Measurements from ENCODE around the gene SLC25A13.
"Not testable (repeated sequence)": the region's sequence is repeated elsewhere in the genome, so short reads cannot be mapped to it uniquely, and the experiment has no call there.

The SLC25A13 gene

DNA sequence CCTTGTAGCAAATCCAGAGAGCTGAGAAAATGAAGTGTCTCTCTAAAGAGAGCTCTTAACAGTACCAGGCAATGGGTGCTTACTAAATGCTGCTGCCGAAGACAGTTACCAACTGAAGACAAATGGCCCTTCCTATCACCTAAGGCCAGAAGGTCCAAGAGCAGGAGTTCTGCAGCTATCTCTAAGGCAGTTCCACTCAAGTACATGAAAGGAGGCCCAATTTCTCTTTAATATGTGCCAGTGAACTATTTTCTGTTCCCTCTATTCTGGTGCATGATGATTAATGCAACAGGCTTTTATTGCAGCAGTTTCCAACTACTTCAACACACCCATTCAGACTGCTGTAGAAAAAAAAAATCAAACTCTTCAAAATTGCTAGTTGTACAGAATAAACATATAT, 122.5 kb downstream of the SLC25A13 start:
- no peak for DNase-seq

DNA sequence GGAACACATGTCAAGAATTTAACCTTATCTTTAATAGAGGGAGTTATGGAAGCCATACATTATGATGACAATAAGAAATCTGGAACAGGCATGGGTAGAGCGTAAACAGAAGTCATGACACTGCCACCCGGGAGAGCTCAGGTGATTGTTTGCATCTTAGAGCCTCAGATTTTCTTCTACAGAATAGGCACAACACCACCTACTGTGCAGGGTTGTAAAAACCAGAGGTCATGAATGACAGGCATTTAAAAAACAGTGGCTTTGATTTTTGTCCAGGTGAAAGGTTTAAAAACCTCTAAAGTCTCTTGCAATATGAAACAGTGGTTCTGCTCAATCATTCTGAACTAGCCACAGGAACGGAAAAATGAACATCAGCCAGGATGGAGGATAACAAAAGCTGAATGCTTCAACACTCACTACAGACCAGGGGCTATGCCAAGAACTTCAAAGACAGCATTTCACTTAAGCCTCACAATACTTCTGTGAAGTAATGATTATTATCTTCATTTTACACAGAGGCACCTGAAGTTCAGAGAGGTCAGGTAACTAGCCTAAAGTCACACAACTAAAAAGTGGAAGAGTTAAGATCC, 123.8 kb downstream of the SLC25A13 start:
- no peak for DNase-seq

- DNase-seq, result no peak
Measured at GRCh38 chr7:96196676-96197075, 125.2 kb downstream of the SLC25A13 start.

GRCh38 chr7:96189129-96189820, 132.6 kb downstream of the SLC25A13 start:
- DNase-seq, result no peak

GRCh38 chr7:96188591-96188991, 133.3 kb downstream of the SLC25A13 start:
- no peak for DNase-seq

GRCh38 chr7:96188174-96188581, 133.7 kb downstream of the SLC25A13 start:
- no peak for DNase-seq

GRCh38 chr7:96187735-96188134, 134.2 kb downstream of the SLC25A13 start:
- DNase-seq, result no peak

DNA sequence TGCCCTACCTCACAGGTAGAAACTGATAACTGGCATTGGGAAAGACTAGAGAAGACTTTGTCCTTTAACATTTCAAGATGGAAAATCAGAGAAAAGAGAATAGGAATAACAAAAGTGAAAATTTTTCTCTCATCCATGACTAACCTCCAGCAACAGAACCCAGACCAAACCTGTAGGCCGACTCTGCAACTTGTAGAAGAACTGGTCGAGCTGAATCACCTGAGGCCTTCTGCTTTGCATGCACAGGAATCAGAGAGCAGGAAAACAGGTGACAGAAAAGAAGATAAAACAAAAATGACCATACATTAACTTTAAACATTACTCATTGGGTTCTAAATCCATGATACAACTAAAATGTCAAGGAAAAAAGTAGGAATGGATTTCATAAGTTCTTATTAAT, 137.1 kb downstream of the SLC25A13 start:
- no peak for DNase-seq

GRCh38 chr7:96183163-96183670, 138.7 kb downstream of the SLC25A13 start:
- no peak for DNase-seq

DNA sequence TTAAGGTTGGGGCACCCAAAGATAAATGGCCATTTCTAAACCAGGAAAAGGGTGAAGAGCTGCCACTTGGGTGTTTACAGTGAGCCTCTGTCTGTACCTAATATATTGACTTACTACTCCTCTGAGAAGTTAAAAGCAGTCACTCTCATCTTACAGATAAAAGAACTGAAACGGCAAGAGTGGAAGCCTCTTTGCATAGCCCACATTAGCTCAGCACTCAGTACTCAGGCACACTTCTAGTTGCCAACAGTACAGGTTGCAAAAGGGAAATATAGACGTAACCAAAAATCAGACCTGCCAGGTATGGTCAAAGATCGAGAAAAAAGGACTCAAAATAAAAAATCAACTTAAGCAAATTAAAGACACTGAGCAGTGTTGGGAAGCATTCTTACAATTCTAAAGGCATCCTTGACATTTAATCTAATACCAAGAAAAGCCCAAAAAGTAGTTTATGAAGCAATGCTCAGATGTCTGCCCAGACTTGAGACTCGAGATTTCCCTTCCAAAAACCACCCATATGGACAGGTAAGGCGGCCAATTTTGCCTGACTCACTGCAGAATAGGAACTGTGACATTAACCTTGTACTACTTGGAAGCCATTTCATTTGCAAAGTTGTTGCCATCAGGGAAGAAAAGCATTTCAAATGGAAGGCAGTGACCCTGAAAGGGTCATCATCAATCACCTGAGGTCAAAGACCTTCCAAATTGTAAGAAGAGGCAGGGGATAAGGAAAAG, 139.3 kb downstream of the SLC25A13 start:
- DNase-seq, result no peak

DNA sequence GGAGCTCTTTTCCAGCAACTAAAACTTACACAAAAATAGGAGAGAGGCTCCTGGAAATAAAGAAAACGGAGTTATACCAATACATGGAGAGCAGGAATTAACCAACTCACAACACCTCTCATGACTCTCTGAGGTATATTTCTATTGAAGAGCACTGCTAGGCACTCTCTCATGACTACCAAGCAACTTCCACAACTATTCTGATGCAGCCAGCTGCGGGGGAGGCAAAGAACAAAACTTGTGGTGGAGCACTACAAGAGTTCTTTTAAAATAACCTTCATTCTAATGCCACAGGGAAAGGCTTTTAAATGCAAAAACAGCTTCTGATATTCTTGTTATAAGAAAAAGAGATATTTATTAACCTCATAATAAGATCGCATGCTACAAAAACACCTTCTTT, 140.7 kb downstream of the SLC25A13 start:
- no peak for DNase-seq

DNA sequence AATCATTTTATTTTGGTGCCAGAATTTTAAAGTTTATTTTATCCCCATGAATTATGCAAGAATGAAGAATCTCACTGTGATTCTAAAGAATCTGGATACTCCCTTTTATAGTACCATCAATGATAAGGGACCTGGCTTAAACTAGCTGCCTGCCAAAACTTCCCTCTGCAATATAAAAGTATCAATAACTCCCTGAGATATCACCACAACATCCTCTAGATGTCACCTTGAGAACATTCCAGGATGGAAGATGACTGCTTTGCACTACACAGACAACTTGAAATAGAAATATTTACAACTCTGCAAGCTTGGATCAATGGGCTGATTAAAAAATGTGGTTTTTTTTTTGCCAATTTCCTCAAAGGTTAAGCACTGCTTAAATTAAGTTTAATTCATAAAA, 142.1 kb downstream of the SLC25A13 start:
- DNase-seq, result no peak

DNA sequence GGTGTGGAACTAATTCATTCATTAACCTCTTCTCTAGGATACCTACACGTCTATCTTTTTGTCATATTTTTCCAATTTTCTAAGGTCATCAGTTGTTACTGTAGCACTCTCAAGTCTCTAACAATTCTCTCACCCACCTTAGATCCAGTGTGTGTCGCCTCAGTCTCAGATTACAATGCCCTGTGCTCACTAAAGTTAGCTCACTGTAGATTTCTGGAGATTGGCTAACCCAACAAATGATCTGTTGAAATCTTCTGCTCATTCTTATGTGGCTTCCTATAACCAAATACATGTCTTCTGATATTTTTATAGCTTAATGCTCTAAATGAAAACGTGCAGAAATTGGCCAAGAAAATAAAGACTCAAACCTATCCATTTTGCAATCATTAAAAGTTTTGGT, 142.6 kb downstream of the SLC25A13 start:
- no peak for DNase-seq

DNA sequence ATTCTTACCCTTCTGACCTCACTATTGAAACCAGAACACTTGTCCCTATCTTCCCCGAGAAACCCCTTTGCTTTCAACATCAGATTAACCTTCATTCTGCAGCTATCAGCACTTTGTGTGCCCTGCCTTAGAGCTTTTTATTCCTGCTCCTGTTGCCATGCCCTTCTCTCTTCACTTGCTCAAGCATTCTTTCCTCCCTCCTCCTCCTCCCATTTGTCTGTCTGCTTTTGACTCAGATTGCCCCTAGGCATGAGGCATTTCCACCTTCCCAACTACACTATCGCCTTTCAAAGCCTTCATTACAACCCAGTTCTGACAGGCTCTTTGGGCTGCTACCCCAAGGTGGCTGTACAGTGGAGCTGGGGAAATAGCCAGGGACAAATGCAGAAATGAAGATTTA, 143.3 kb downstream of the SLC25A13 start:
- no peak for DNase-seq

GRCh38 chr7:96177353-96177752, 144.5 kb downstream of the SLC25A13 start:
- no peak for DNase-seq

- DNase-seq, result no peak
Measured at GRCh38 chr7:96174812-96175211, 147.1 kb downstream of the SLC25A13 start.

DNA sequence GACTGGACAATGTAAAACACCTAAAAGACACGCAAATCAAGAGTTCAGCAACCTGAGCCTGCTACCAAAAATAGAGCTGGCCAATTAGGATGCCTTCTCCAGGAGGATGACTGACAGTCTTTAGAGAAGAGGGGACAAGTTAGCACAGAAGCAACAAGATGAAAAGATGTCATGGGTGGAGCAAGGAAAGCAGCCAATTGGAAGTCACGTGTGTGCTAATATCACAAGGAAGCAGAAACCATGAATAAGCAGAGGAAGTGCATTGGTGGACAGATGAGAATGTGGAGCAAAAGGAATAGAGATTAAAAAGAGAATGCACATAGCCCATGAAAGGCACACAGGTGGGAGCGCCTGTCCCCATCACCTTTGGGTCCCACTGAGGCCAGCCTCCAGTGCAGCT, 148.1 kb downstream of the SLC25A13 start:
- DNase-seq, result no peak

DNA sequence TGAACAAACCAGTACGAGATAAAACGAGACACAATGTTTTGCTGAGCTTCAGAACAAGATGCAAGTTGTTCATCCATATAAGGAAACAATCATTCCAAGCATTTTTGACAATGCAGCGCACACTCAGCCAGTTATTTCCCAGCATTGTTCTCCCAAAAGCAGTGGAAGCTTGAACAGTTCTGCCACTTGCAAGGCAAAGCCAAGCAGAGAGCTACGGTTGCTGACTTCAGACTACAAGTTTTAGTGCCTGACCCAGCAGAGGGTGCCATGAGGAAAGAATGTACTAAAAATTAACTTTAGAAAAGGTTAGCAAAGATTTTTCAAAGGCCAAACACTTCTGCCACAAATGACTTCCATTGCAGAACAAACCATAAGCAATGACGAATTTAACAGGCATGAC, 152.5 kb downstream of the SLC25A13 start:
- no peak for DNase-seq

GRCh38 chr7:96167424-96167823, 154.5 kb downstream of the SLC25A13 start:
- DNase-seq, result no peak

GRCh38 chr7:96161897-96162296, 160.0 kb downstream of the SLC25A13 start:
- DNase-seq, result no peak

DNA sequence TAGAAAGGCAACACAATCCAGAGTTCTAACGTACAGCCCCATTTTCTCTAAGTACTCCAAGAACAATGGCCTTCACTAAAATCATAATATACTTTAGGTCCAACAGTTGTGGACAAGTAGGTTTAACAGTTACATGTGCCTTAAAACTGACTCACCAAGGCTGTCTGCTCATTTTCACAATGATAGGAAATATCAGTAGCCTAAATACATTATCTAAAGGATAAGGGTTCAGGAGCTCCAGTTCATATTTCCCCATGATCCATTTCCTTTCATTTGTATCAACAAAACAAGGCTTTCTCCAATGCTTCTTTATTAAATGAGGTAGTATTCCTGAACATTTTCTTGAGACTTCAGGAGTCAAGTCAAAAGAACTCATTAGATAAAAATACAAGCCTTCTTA, 164.0 kb downstream of the SLC25A13 start:
- DNase-seq, result no peak

DNA sequence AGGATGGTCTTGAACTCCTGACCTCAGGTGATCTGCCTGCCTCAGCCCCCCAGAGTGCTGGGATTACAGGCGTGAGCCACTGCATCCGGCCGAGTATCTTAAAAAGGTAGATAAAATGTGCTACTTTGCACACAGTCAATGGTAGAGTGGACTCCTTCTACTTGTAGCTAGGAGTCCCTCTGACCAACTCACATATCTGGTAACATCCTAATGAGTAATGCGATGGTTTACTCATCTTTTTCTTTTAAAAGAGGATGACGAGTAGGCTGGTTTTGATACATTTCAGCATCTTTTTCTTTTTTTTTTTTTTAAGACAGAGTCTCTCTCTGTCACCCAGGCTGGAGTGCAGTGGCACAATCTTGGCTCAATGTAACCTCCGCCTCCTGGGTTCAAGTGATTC, 167.4 kb downstream of the SLC25A13 start:
- DNase-seq, result not testable (repeated sequence)

DNA sequence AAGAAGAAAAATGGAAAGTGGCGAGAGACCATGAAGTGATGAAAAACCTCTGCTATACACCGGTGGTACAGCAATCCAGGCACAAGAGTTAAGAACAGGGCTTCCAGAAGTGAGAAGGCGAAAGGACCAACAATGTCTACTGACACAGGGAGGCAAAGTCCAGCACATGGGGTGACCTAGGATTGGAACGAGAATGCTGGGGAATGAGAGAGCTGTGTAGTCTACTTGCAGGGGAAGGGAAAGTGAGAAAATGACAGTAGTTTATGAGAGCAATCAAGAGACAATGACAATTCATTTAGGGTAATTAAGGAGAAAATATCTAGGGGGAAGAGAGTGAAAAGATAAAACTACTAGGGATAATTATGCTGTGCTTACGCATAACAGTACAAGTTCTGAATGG, 169.2 kb downstream of the SLC25A13 start:
- no peak for DNase-seq

GRCh38 chr7:96151889-96152288, 170.0 kb downstream of the SLC25A13 start:
- no peak for DNase-seq

Data from stimulated activated CD4-positive, alpha-beta T cell treated with anti-CD3 and anti-CD28 coated beads, Interleukin-1b, Interleukin-23, amount 100 ng/mL, for 48 hours (primary cell).